ENCODE results near the gene MUC15. TPM values are rescaled to one million over a fixed set of nuclear protein-coding genes. Genes with fewer than 3 reads are reported as not detected.

MUC15 gene
- total and polyA plus RNA-seq, 2 of the 4 experiments (the other 2 are of a cell fraction) = not detected

- ATAC-seq (ENCODE audit: low read depth) (no peak), DNase-seq (no peak)
- Histone ChIP-seq H3K4me1 (ENCODE audit: control insufficient read depth, insufficient read depth, low read length) (no peaks in the 10 kb centered on the region), H2BK120ac (ENCODE audit: low read depth, low read length) (no peak overlapping the region), H2AK9ac (replicated peaks; ENCODE audit: low read depth, low read length, poor library complexity) (no peak overlapping the region), H3K23ac (ENCODE audit: low read depth, low read length) (no peak overlapping the region), H4K91ac (ENCODE audit: insufficient read depth, low read depth, low read length) (no peak overlapping the region), H3K18ac (ENCODE audit: low read depth, low read length) (no peak overlapping the region), H3K4ac (ENCODE audit: low read depth, low read length) (no peak overlapping the region), H4K5ac (ENCODE audit: low read depth, low read length) (no peak overlapping the region), H3K9ac (ENCODE audit: low read depth, low read length) (no peak overlapping the region), H2AK5ac (ENCODE audit: low read depth, low read length) (no peak overlapping the region), H3K56ac (ENCODE audit: extremely low read depth, insufficient read depth, low read length) (no peak overlapping the region), H3K36me3 (ENCODE audit: control insufficient read depth, insufficient read depth, low read length) (no peaks in the 10 kb centered on the region), H3K27me3 (ENCODE audit: control insufficient read depth, insufficient read depth, low read length) (no peaks in the 10 kb centered on the region), H3K27ac (ENCODE audit: insufficient read depth, low read length) (no peak overlapping the region), H2BK20ac (ENCODE audit: low read depth, low read length) (no peak overlapping the region), H3K9me1 (ENCODE audit: insufficient read depth, low read length) (no peaks in the 10 kb centered on the region), H3K14ac (replicated peaks; ENCODE audit: low read depth, low read length) (no peak overlapping the region), H2BK15ac (ENCODE audit: low read depth, low read length) (no peak overlapping the region), H2AFZ (replicated peaks; ENCODE audit: low read length, poor library complexity) (no peak overlapping the region), H3K79me1 (ENCODE audit: low read depth in 1 of 2, low read length in 2 of 2) (no peaks in the 10 kb centered on the region), H3K4me2 (ENCODE audit: low read depth, low read length) (no peak overlapping the region), H4K8ac (ENCODE audit: low read depth in 2 of 2, low read length in 2 of 2) (no peak overlapping the region), H3K9me3 (ENCODE audit: control insufficient read depth, insufficient read depth, low read length) (no peaks in the 10 kb centered on the region), H2BK5ac (ENCODE audit: low read depth, low read length, poor library complexity, severe bottlenecking) (no peak overlapping the region), H3K4me3 (ENCODE audit: insufficient read depth, low read depth, low read length) (no peak overlapping the region), H4K20me1 (ENCODE audit: insufficient read depth, low read length) (no peaks in the 10 kb centered on the region)
- dilution Hi-C loops (cut with HindIII; ENCODE audit: low sequenced_read_pairs, unreplicated experiment) = no loop called here
- intact Hi-C loops (cut with micrococcal nuclease) = no loop called here
- BruUV-seq (replicated peaks) = no TSS peak
- TF ChIP-seq RFX5 (IDR thresholded peaks at IDR 0.05; ENCODE audit: low read depth, low read length) = no peak
- no peak for TF ChIP-seq NFE2L2 (IDR thresholded peaks at IDR 0.05; ENCODE audit: low read depth, low read length)
- no peak for TF ChIP-seq RCOR1 (IDR thresholded peaks at IDR 0.05; ENCODE audit: insufficient replicate concordance, low read length)
- no peak for TF ChIP-seq MAZ (IDR thresholded peaks at IDR 0.05; ENCODE audit: borderline replicate concordance, low read depth, low read length)
- TF ChIP-seq CHD1 (IDR thresholded peaks at IDR 0.05; ENCODE audit: low read depth, low read length) = no peak
- TF ChIP-seq MXI1 (IDR thresholded peaks at IDR 0.05; ENCODE audit: borderline replicate concordance, low read depth, low read length) = no peak
- no peak for TF ChIP-seq BHLHE40 (IDR thresholded peaks at IDR 0.05; ENCODE audit: low read depth, low read length)
- TF ChIP-seq USF2 (IDR thresholded peaks at IDR 0.05; ENCODE audit: low read depth, low read length) = no peak
- no peak for TF ChIP-seq CEBPB (IDR thresholded peaks at IDR 0.05; ENCODE audit: low read depth, low read length)
- TF ChIP-seq POLR2A (IDR thresholded peaks at IDR 0.05; ENCODE audit: low read depth, low read length) = no peak
- POLR2A ChIA-PET (ENCODE audit: unreplicated experiment) = no interaction called here
- WGBS, 2 experiments (ENCODE audit: extremely low coverage in 2 of 2, insufficient read length in 1 of 2) = no CpG with 5 or more reads among the region's 2 CpGs
- CTCF ChIA-PET = no interaction called here
- in situ Hi-C loops (cut with MboI; ENCODE audit: low sequenced_read_pairs) = no loop called here
These were observed 22.9 kb downstream of the MUC15 start for GRCh38 chr11:26549176-26549575.

Measured in IMR-90 (cell line).